SK-N-DZ (cell line): Measurements from ENCODE around the gene PLXNA4.

Experiments used
- DNase-seq: peaks from one replicate; pipeline ENCODE4 v3.0.0-alpha.2; 2015; ENCODE audit warnings: low spot score

Gene PLXNA4

GRCh38 chr7:132592936-132593335, 16.7 kb upstream of the PLXNA4 start:
- DNase-seq: peak; percentile 92

GRCh38 chr7:132592231-132592920, 16.1 kb upstream of the PLXNA4 start:
- DNase-seq: peak; percentile 84

- no peak for DNase-seq
Observed at GRCh38 chr7:132590162-132590561, 13.9 kb upstream of the PLXNA4 start.

- no peak for DNase-seq
Observed at GRCh38 chr7:132588596-132588995, 12.3 kb upstream of the PLXNA4 start.

GRCh38 chr7:132584796-132585494, 8.7 kb upstream of the PLXNA4 start:
- no peak for DNase-seq

GRCh38 chr7:132581431-132581830, 5.2 kb upstream of the PLXNA4 start:
- DNase-seq: no peak

- DNase-seq: peak; percentile 92
Observed at GRCh38 chr7:132580717-132581285, 4.5 kb upstream of the PLXNA4 start.

GRCh38 chr7:132580277-132580676, 4.0 kb upstream of the PLXNA4 start:
- DNase-seq: peak; percentile 67

- no peak for DNase-seq
Observed at GRCh38 chr7:132579260-132579899, 3.1 kb upstream of the PLXNA4 start.

- DNase-seq: no peak
Observed at GRCh38 chr7:132578826-132579225, 2.6 kb upstream of the PLXNA4 start.

- DNase-seq: no peak
Observed at GRCh38 chr7:132578050-132578370, 1.7 kb upstream of the PLXNA4 start.

GRCh38 chr7:132577206-132578049, 1.2 kb upstream of the PLXNA4 start:
- peak; percentile 79 for DNase-seq

GRCh38 chr7:132576721-132577085, 433 bp upstream of the PLXNA4 start:
- no peak for DNase-seq

GRCh38 chr7:132575419-132575981, 770 bp downstream of the PLXNA4 start:
- DNase-seq: peak; percentile 62

- no peak for DNase-seq
Observed at GRCh38 chr7:132574223-132574622, 2.0 kb downstream of the PLXNA4 start.

GRCh38 chr7:132573251-132573955, 2.9 kb downstream of the PLXNA4 start:
- DNase-seq: no peak

- DNase-seq: no peak
Observed at GRCh38 chr7:132572526-132572925, 3.7 kb downstream of the PLXNA4 start.

GRCh38 chr7:132571970-132572369, 4.3 kb downstream of the PLXNA4 start:
- DNase-seq: no peak

- DNase-seq: no peak
Observed at GRCh38 chr7:132569884-132570614, 6.2 kb downstream of the PLXNA4 start.

GRCh38 chr7:132568962-132569361, 7.3 kb downstream of the PLXNA4 start:
- no peak for DNase-seq
